WERI-Rb-1 (cell line): ENCODE results near the gene ZNF586.
"Not testable (repeated sequence)": the region's sequence is repeated elsewhere in the genome, so short reads cannot be mapped to it uniquely, and the experiment has no call there.

ENCODE experiments used
- DNase-seq: peaks from one replicate; pipeline ENCODE4 v3.0.0-alpha.2; 2020
- H3K27ac ChIP-seq: fragments of 250-450 bp; sonication (Bioruptor Pico); 2 replicates; pipeline ENCODE4 v1.5.1; 2020; ENCODE audit warnings: mild to moderate bottlenecking, moderate library complexity
- H3K27me3 ChIP-seq: fragments of 250-450 bp; sonication (Bioruptor Pico); 2 replicates; pipeline ENCODE4 v1.5.1; 2021; ENCODE audit warnings: mild to moderate bottlenecking, low read depth, moderate library complexity; ENCODE audit not compliant: insufficient read depth, severe bottlenecking
- H3K36me3 ChIP-seq: fragments of 250-450 bp; sonication (Bioruptor Pico); 2 replicates; pipeline ENCODE4 v1.5.1; 2020; ENCODE audit warnings: mild to moderate bottlenecking, moderate library complexity
- H3K4me3 ChIP-seq: 2 replicates; pipeline ENCODE4 v1.5.1; 2011; ENCODE audit warnings: low read depth, mild to moderate bottlenecking, control low read depth, low read length
- H3K9me3 ChIP-seq: fragments of 250-450 bp; sonication (Bioruptor Pico); 2 replicates; pipeline ENCODE4 v1.5.1; 2021; ENCODE audit warnings: mild to moderate bottlenecking, moderate library complexity; ENCODE audit not compliant: severe bottlenecking
- TF ChIP-seq, protein P1 (sequence below): IDR thresholded peaks from 2 replicates; pipeline ENCODE4 v1.5.1; 2011; ENCODE audit warnings: low read depth, mild to moderate bottlenecking, control low read depth, inconsistent platforms, low read length

ZNF586 gene

GRCh38 chr19:57779220-57779845 lies 9.9 kb downstream of the ZNF586 start:
- no peak for DNase-seq
- TF ChIP-seq, protein P1, sequence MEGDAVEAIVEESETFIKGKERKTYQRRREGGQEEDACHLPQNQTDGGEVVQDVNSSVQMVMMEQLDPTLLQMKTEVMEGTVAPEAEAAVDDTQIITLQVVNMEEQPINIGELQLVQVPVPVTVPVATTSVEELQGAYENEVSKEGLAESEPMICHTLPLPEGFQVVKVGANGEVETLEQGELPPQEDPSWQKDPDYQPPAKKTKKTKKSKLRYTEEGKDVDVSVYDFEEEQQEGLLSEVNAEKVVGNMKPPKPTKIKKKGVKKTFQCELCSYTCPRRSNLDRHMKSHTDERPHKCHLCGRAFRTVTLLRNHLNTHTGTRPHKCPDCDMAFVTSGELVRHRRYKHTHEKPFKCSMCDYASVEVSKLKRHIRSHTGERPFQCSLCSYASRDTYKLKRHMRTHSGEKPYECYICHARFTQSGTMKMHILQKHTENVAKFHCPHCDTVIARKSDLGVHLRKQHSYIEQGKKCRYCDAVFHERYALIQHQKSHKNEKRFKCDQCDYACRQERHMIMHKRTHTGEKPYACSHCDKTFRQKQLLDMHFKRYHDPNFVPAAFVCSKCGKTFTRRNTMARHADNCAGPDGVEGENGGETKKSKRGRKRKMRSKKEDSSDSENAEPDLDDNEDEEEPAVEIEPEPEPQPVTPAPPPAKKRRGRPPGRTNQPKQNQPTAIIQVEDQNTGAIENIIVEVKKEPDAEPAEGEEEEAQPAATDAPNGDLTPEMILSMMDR, result no peak
- peaks cover 48% of the 10 kb centered on the region for H3K36me3 ChIP-seq

GRCh38 chr19:57786286-57786685 lies 16.8 kb downstream of the ZNF586 start:
- peaks cover 7% of the 10 kb centered on the region for H3K36me3 ChIP-seq
- H3K4me3 ChIP-seq, result no peak overlapping the region
- DNase-seq, result no peak
- H3K27me3 ChIP-seq, result no peaks in the 10 kb centered on the region
- H3K9me3 ChIP-seq, result no peaks in the 10 kb centered on the region
- TF ChIP-seq, protein P1, result no peak
- no peak overlapping the region for H3K27ac ChIP-seq

More at GRCh38 chr19:57779220-57779845, 9.9 kb downstream of the ZNF586 start:
- Histone ChIP-seq H3K9me3 (no peaks in the 10 kb centered on the region), H3K27ac (no peak overlapping the region), H3K27me3 (no peaks in the 10 kb centered on the region), H3K4me3 (no peak overlapping the region)

DNA sequence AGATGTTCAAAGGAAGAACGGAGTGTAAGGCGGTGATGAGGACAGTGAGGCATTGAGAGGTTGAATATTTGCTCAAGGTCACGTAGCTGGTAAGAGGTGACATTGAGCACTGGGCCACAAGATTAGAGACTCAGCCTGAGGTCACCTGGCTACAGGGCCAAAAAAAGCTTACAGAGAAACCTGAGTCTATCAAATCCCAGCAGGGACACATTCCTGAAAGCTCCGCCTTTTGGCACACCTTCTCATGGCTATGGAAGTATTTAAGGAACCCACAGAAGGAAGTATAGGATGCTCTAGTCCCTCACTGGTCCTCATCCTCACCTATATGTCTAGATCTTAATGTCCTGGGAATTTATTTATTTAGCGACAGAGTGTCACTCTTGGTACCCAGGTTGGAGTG lies 17.4 kb downstream of the ZNF586 start:
- no peak for DNase-seq
- H3K36me3 ChIP-seq, result peaks cover 8% of the 10 kb centered on the region

DNA sequence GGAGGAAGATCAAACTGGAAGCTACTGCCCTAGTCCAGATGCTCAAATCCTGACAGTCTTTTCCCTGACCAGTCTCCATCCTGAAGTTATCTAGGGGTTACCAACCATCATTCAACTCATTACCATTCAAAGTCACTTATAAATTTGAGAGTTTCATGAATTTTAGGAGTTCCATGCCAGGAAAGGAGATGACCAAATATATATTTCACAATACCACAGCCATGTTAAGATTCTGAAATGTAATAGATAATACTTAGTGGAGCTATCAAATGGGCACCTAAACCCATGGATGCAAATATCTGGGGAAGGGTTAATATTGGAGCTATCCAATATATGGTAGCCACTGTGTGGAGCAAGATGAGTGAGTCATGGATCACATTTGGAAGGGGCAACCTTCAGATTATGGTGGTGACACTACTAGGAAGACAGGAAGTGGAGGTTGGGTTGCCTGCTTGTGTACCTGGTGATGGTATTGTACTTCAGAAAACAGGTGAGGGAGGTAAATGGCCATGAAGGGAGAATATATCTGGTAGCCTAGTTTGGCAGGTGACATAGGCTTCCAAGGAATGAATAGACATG lies 18.7 kb downstream of the ZNF586 start:
- H3K27ac ChIP-seq, result no peak overlapping the region
- no peaks in the 10 kb centered on the region for H3K27me3 ChIP-seq
- H3K9me3 ChIP-seq, result no peaks in the 10 kb centered on the region
- peaks cover 15% of the 10 kb centered on the region for H3K36me3 ChIP-seq
- no peak overlapping the region for H3K4me3 ChIP-seq
- TF ChIP-seq, protein P1, result no peak
- DNase-seq, result no peak

More for the DNA sequence above, 17.4 kb downstream of the ZNF586 start:
- Histone ChIP-seq H3K27ac (no peak overlapping the region), H3K27me3 (no peaks in the 10 kb centered on the region), H3K9me3 (no peaks in the 10 kb centered on the region), H3K4me3 (no peak overlapping the region)
- TF ChIP-seq, protein P1, result no peak

- H3K27ac ChIP-seq, result no peak overlapping the region
- TF ChIP-seq, protein P1, result no peak
- peaks cover 20% of the 10 kb centered on the region for H3K36me3 ChIP-seq
- H3K9me3 ChIP-seq, result no peaks in the 10 kb centered on the region
- no peak overlapping the region for H3K4me3 ChIP-seq
- no peaks in the 10 kb centered on the region for H3K27me3 ChIP-seq
- no peak for DNase-seq
Observed at GRCh38 chr19:57789288-57789687, 19.8 kb downstream of the ZNF586 start.

DNA sequence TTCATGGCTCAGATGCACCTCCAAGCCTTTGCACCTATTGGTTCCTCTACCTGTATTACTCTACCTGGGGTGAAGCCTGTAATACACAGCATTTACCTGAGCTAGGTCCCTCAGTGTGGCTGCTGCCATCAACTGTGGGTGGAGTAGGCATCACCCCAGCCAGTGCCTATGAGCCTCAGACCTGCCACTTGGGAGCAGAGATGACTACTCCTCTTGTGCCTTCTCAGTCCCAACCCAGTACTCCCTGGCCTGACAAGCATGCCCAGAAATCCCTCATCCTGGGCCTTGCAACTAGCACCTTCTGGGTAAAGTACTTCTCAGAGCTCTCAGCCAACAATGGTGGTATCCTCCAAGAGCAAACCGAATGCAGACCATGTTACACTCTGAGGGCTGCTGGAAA lies 27.1 kb downstream of the ZNF586 start:
- H3K27me3 ChIP-seq, DNase-seq, H3K4me3 ChIP-seq, H3K27ac ChIP-seq, H3K9me3 ChIP-seq: not testable (repeated sequence)
- peaks cover 21% of the 10 kb centered on the region for H3K36me3 ChIP-seq
